Pancreas (tissue), 10 donors: ENCODE measurements around the gene RAB1A. TPM values are rescaled to one million over a fixed set of nuclear protein-coding genes. Genes with fewer than 3 reads are reported as not detected.

Experiments used
- ATAC-seq, 4 donors: fragments of 200-7000 bp; cut with Tn5 transposase; one replicate each; pipeline versions ENCODE4 v1.8.0 to v1.9.1; 2020; ENCODE audit warnings: mild to moderate bottlenecking in 4 of 4, moderate library complexity in 4 of 4
- DNase-seq, 6 donors: peaks; one replicate each; pipeline ENCODE4 v3.0.0-alpha.2; 2020
- FAIRE-seq: peaks from 2 replicates; lab custom pipeline; 2012; peaks lifted over from hg19 to GRCh38; lab: Jason Lieb, UNC
- H3K27ac ChIP-seq, 4 donors: fragments of 200-600 bp; sonication (generic); 1 replicate in 3 of 4; 2 replicates in 1 of 4; pipeline versions ENCODE4 v1.5.0 to v1.8.0; 2020
- H3K27me3 ChIP-seq, 4 donors: fragments of 200-600 bp; one replicate each; pipeline ENCODE4 v1.8.0; 2021
- H3K36me3 ChIP-seq, 3 donors: fragments of 200-600 bp; sonication (generic) in 1 of 3; one replicate each; pipeline versions ENCODE4 v1.5.0 to v1.8.0; 2020 to 2021
- H3K4me1 ChIP-seq, 3 donors: fragments of 200-600 bp; one replicate each; pipeline ENCODE4 v1.8.0; 2021
- H3K4me3 ChIP-seq, 4 donors: fragments of 200-600 bp; sonication (generic) in 2 of 4; one replicate each; pipeline versions ENCODE4 v1.5.0 to v1.8.0; 2020 to 2021
- H3K9me3 ChIP-seq, 4 donors: fragments of 200-600 bp; one replicate each; pipeline ENCODE4 v1.8.0; 2021
- WGBS, 2 donors: extraction: QIAGEN DNeasy Blood & Tissue Kit; methylation state at CpG; one replicate each; pipeline ENCODE4 v1.1.7; 2013; 5-methylcytosine and 5-hydroxymethylcytosine counted together
- intact Hi-C, 3 donors: fragments of 100-400 bp; cut with DNase I; formaldehyde crosslinking; loops; one replicate each; pipeline versions ENCODE4 v1.11.1 to v1.14.2; 2022
- polyA plus RNA-seq, 2 donors: library from polyadenylated mRNA; stranded (reverse); fragments of 200-250 nt; gene quantifications; one replicate each; pipeline ENCODE4 v1.2.3, GENCODE V29; 2013
- total RNA-seq, 6 donors: library from RNA; stranded (reverse); fragmentation: NEBNext Ultra II Directional in 4 of 6; extraction: Animal tissue kit (Norgen Biotek cat#: 25700) in 4 of 6; gene quantifications; one replicate each; pipeline versions ENCODE4 v1.2.1 to v1.2.4, GENCODE V29; 2021 to 2023
- TF ChIP-seq, protein P1 (sequence below), 4 donors: fragments of 200-600 bp; sonication (generic) in 3 of 4; IDR thresholded peaks; one replicate each; pipeline versions ENCODE4 v1.5.0 to v1.8.0; 2021; ENCODE audit warnings: antibody characterized with exemption in 4 of 4
- donor health status: healthy with polysubstance abuse.
- donor health status: DM: no; HTN: no; CAD: no; lungs with moderate emphysema.
- donor health status: DM: no; HTN: no; CAD: no.
- donor health status: control.
- donor health status: control.
- donor health status: Bipolar disorder and iron deficiency.
- donor health status: DM: yes; HTN: yes; CAD: no.
- donor health status: DM: no; HTN: no; CAD: no.
- donor health status: DM: no; HTN: no; CAD: no.
- donor health status: DM: yes; HTN: yes; CAD: no.

The RAB1A gene
- total and polyA plus RNA-seq, 8 donors, result 43.1 to 84.0 (median 67.5) TPM

GRCh38 chr2:65037178-65037577 is 92.7 kb downstream of the RAB1A start:
- WGBS, 2 donors, result 83 to 84% methylated on average over 3 of the region's 3 CpGs
- no peak overlapping the region for H3K27ac ChIP-seq
- intact Hi-C loops, result no loop called here
- no peaks in the 10 kb centered on the region for H3K36me3 ChIP-seq
- TF ChIP-seq, protein P1, sequence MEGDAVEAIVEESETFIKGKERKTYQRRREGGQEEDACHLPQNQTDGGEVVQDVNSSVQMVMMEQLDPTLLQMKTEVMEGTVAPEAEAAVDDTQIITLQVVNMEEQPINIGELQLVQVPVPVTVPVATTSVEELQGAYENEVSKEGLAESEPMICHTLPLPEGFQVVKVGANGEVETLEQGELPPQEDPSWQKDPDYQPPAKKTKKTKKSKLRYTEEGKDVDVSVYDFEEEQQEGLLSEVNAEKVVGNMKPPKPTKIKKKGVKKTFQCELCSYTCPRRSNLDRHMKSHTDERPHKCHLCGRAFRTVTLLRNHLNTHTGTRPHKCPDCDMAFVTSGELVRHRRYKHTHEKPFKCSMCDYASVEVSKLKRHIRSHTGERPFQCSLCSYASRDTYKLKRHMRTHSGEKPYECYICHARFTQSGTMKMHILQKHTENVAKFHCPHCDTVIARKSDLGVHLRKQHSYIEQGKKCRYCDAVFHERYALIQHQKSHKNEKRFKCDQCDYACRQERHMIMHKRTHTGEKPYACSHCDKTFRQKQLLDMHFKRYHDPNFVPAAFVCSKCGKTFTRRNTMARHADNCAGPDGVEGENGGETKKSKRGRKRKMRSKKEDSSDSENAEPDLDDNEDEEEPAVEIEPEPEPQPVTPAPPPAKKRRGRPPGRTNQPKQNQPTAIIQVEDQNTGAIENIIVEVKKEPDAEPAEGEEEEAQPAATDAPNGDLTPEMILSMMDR (IDR thresholded peaks at IDR 0.05), result no peak
- FAIRE-seq, result no peak
- H3K27me3 ChIP-seq, result no peaks in the 10 kb centered on the region
- DNase-seq, result no peak
- H3K9me3 ChIP-seq, result no peaks in the 10 kb centered on the region
- peaks cover 0 to 4% (median 0%) of the 10 kb centered on the region in 3 donors for H3K4me1 ChIP-seq
- no peak for ATAC-seq
- no peak overlapping the region for H3K4me3 ChIP-seq

Other genes with a start within 250 kb of the RAB1A start
- gene SLC1A4, start 140.7 kb downstream of the RAB1A start, total RNA-seq, result 10 to 100 TPM; 18.4 to 72.7 (median 27.4) TPM
- gene SLC1A4, start 140.7 kb downstream of the RAB1A start, polyA plus RNA-seq, result 10 to 100 TPM; 10.9 to 13.0 TPM
- 10 to 100 TPM in 4 of 6 donors, 1 to 10 TPM in 2; 4.4 to 13.2 (median 10.7) TPM for gene CEP68, start 73.7 kb downstream of the RAB1A start, total RNA-seq
- 1 to 10 TPM; 4.8 to 7.0 TPM for gene CEP68, start 73.7 kb downstream of the RAB1A start, polyA plus RNA-seq
- 100 to 1,000 TPM in 2 of 6 donors, 10 to 100 TPM in 4; 47.2 to 115 (median 70.9) TPM for gene ACTR2, start 97.7 kb upstream of the RAB1A start, total RNA-seq
- 10 to 100 TPM; 19.8 to 36.6 TPM for gene ACTR2, start 97.7 kb upstream of the RAB1A start, polyA plus RNA-seq